Kidney (tissue), 14 donors: ENCODE measurements around the gene GRIFIN. TPM values are rescaled to one million over a fixed set of nuclear protein-coding genes. Genes with fewer than 3 reads are reported as not detected.
A peak's percentile ranks its signal among the peaks of the same experiment; 100 is the strongest.

Source experiments
- DNase-seq, 5 donors: peaks; one replicate each; pipeline ENCODE4 v3.0.0-alpha.2; 2013 to 2020
- FAIRE-seq: peaks from 2 replicates; lab custom pipeline; 2012; peaks lifted over from hg19 to GRCh38; lab: Jason Lieb, UNC
- H3K27ac ChIP-seq, 2 donors: one replicate each; pipeline ENCODE4 v1.7.0; 2013; ENCODE audit warnings: low read depth in 2 of 2, low read length in 2 of 2, inconsistent platforms in 1 of 2
- H3K27me3 ChIP-seq: one replicate; pipeline ENCODE4 v1.7.1; 2013; ENCODE audit warnings: low read length, inconsistent platforms; ENCODE audit not compliant: control insufficient read depth, insufficient read depth
- H3K36me3 ChIP-seq, 3 donors: one replicate each; pipeline versions ENCODE4 v1.7.0 to v1.7.1; 2013; ENCODE audit warnings: low read length in 3 of 3, control low read depth in 1 of 3, inconsistent platforms in 1 of 3; ENCODE audit not compliant: insufficient read depth in 3 of 3, control insufficient read depth in 2 of 3
- H3K4me1 ChIP-seq, 3 donors: one replicate each; pipeline versions ENCODE4 v1.7.0 to v1.7.1; 2013; ENCODE audit warnings: low read length in 3 of 3, inconsistent platforms in 1 of 3, low read depth in 1 of 3; ENCODE audit not compliant: control insufficient read depth in 2 of 3, insufficient read depth in 2 of 3
- H3K4me3 ChIP-seq, 3 donors: one replicate each; pipeline versions ENCODE4 v1.7.0 to v1.8.1; 2013; ENCODE audit warnings: low read length in 3 of 3, control low read depth in 1 of 3, inconsistent platforms in 1 of 3
- H3K9ac ChIP-seq, 3 donors: one replicate each; pipeline versions ENCODE4 v1.7.0 to v1.7.1; 2013; ENCODE audit warnings: low read length in 3 of 3, control low read depth in 1 of 3, inconsistent platforms in 1 of 3
- H3K9me3 ChIP-seq, 3 donors: one replicate each; pipeline versions ENCODE4 v1.7.0 to v1.7.1; 2013; ENCODE audit warnings: low read length in 3 of 3, control low read depth in 1 of 3, inconsistent platforms in 1 of 3; ENCODE audit not compliant: control insufficient read depth in 2 of 3, insufficient read depth in 1 of 3
- CTCF ChIP-seq: IDR thresholded peaks from 3 replicates; pipeline ENCODE4 v1.5.1; 2012; ENCODE audit warnings: mild to moderate bottlenecking, moderate library complexity, borderline replicate concordance; ENCODE audit not compliant: insufficient read depth; ENCODE audit errors: extremely low read depth
- intact Hi-C: fragments of 100-400 bp; cut with DNase I; formaldehyde crosslinking; loops from one replicate; pipeline ENCODE4 v1.11.1; 2022
- polyA plus RNA-seq: library from polyadenylated mRNA; stranded (reverse); fragments of 350-450 nt; fragmentation: Illumina TruSeq; extraction: RNeasy Lipid Tissue Mini Kit (QIAGEN cat#74804); gene quantifications from one replicate; pipeline ENCODE4 v1.2.3, GENCODE V29; 2014; ENCODE audit warnings: low read depth, low replicate concordance; ENCODE audit not compliant: insufficient read depth
- total RNA-seq: library from RNA; stranded (reverse); fragmentation: NEBNext Ultra II Directional; extraction: Animal tissue kit (Norgen Biotek cat#: 25700); gene quantifications from one replicate; pipeline ENCODE4 v1.2.1, GENCODE V29; 2021
- donor health status: control.
- donor health status: control.
- donor health status: control.
- donor health status: control.
- donor health status: control.
- donor health status: DM: yes; HTN: yes; CAD: no.
- donor health status: Normal renal cell carcinoma (clear cell type).

GRIFIN gene
- total and polyA plus RNA-seq, 2 donors from 2014 or later, result not detected

GRCh38 chr7:2492038-2492437, 15.8 kb upstream of the GRIFIN start:
- DNase-seq (no peak), FAIRE-seq (no peak)
- Histone ChIP-seq H3K27me3 (no peaks in the 10 kb centered on the region), H3K27ac (no peak overlapping the region), H3K4me1 (peaks cover 0 to 14% (median 0%) of the 10 kb centered on the region in 3 donors), H3K36me3 (no peaks in the 10 kb centered on the region), H3K4me3 (no peak overlapping the region), H3K9me3 (no peaks in the 10 kb centered on the region), H3K9ac (no peak overlapping the region)
- TF ChIP-seq CTCF, result no peak
- intact Hi-C loops, result no loop called here

DNA sequence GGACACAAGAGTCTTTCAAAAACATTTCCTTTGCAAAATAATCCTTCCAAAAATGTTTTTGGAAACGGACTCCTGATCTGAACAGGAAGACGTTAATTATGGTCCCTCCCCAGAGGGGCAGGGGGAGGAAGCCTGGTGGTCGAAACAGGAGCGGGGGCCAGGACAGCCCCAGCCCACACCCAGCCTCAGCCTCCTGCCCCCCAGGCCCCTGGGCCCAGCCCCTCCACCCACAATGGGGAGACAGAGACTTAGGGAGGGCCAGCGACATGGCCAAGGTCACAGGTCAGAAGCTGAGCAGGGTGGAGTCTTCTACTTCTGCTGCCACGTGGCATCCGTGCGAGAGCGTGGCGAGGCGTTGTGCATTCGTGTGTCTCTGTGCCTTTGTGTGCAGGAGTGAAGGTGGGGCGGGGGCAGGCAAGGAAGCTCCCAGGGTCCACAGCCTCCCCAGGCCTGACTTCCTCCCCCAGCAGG, 14.0 kb upstream of the GRIFIN start:
- intact Hi-C loops, result no loop called here
- Histone ChIP-seq H3K27me3 (no peaks in the 10 kb centered on the region), H3K36me3 (no peaks in the 10 kb centered on the region), H3K4me1 (peaks cover 0 to 14% (median 0%) of the 10 kb centered on the region in 3 donors), H3K4me3 (no peak overlapping the region), H3K9me3 (no peaks in the 10 kb centered on the region), H3K9ac (no peak overlapping the region), H3K27ac (peak overlapping the region in 1 of 2 donors; percentile 73)
- DNase-seq (peak in 2 of 5 donors; percentile 79), FAIRE-seq (no peak)
- TF ChIP-seq CTCF, result no peak

DNA sequence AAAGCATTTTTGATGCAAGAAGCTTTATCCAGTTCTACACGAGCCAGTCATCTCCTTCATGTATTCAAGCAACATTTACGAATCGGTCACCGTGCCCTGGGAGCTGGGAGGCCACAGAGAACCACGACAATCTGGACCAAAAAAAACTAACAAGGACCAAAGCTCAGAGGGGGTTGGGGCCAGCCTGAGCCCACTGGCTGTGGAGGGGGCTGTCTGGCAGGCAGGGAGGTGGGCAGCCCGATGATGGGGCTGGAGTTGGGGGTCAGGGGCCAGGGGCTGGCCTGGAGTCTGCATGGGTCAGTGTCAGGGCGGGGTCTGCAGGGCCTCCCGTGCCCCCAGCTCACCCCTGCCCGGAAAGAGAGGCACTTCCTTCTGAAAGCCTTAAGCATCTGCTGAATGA, 12.5 kb upstream of the GRIFIN start:
- H3K4me1 ChIP-seq, result peaks cover 0 to 12% (median 0%) of the 10 kb centered on the region in 3 donors
- H3K27ac ChIP-seq, result peak overlapping the region; percentile 41 to 51
- TF ChIP-seq CTCF, result no peak
- no peaks in the 10 kb centered on the region for H3K27me3 ChIP-seq
- no peaks in the 10 kb centered on the region for H3K36me3 ChIP-seq
- intact Hi-C loops, result no loop called here
- no peak overlapping the region for H3K9ac ChIP-seq
- H3K9me3 ChIP-seq, result no peaks in the 10 kb centered on the region
- peak in 1 of 5 donors; percentile 78 for DNase-seq
- FAIRE-seq, result no peak
- H3K4me3 ChIP-seq, result no peak overlapping the region

GRCh38 chr7:2488272-2488645, 12.1 kb upstream of the GRIFIN start:
- no peaks in the 10 kb centered on the region for H3K9me3 ChIP-seq
- H3K36me3 ChIP-seq, result no peaks in the 10 kb centered on the region
- peak in 1 of 5 donors; percentile 90 for DNase-seq
- FAIRE-seq, result no peak
- no peak for TF ChIP-seq CTCF
- H3K27ac ChIP-seq, result peak overlapping the region; percentile 41 to 51
- no peak overlapping the region for H3K4me3 ChIP-seq
- H3K9ac ChIP-seq, result no peak overlapping the region
- H3K4me1 ChIP-seq, result peaks cover 0 to 9% (median 0%) of the 10 kb centered on the region in 3 donors
- intact Hi-C loops, result no loop called here
- H3K27me3 ChIP-seq, result no peaks in the 10 kb centered on the region
